SIG-M5 (cell line): ENCODE measurements around the gene TIMM23.
A peak's percentile ranks its signal among the peaks of the same experiment; 100 is the strongest.
"Not testable (repeated sequence)": the region's sequence is repeated elsewhere in the genome, so short reads cannot be mapped to it uniquely, and the experiment has no call there.

Experiments
- DNase-seq: peaks from one replicate; lab custom pipeline; 2025; lab: John Stamatoyannopoulos, UW

Gene TIMM23

DNA sequence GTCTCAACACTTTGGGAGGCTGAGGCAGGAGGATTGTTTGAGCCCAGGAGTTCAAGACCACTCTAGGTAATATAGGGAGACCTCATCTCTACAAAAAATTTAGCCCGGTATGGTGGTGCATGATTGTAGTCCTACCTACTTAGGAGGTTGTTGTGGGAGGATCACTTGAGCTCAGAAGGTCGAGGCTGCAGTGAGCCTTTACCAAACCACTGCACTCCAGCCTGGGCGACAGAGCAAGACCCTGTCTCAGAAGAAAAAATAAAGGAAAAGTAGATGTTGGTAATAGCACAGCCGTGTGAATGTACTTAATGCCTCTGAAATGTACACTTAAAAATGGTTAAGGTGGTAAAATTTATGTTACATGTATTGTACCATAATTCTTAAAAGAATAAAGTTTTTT is 25.3 kb downstream of the TIMM23 start:
- no peak for DNase-seq

DNA sequence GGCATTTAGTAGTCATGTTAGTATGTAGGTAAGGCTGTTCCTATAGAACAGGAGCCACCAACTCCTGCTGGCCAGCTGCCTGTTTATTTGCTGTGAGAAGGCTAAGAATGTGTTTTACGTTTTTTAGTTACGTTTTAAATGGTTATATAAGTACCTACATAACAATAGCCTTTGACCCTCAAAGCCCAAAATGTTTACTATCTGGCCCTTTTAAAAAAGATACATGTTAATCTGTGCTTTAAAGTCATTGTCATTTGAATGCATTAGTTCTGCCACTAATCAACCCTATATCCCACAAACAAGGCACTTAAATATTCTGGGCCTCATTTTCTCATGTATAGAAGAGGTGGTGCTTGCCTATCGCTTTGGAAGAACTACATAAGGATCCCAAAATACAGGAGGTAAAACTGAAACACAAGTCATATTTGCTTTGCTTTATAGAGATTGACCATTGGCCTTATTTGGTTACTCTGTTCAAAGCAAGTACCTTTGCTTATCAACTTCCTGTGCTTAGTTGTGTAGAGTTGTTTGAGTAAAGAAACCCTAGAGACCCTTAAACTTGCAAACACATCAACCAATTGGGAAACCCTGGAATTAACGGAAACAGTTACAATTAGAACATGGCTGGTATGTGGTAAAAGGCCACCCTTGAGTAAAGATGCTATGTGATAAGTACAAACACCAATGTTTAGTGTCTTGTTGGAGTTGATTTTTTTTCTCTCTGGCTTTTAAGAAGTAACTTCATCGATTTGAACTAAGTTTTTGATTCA is 25.9 kb downstream of the TIMM23 start:
- DNase-seq: no peak

GRCh38 chr10:45999955-46000354 is 27.7 kb downstream of the TIMM23 start:
- DNase-seq: not testable (repeated sequence)

DNA sequence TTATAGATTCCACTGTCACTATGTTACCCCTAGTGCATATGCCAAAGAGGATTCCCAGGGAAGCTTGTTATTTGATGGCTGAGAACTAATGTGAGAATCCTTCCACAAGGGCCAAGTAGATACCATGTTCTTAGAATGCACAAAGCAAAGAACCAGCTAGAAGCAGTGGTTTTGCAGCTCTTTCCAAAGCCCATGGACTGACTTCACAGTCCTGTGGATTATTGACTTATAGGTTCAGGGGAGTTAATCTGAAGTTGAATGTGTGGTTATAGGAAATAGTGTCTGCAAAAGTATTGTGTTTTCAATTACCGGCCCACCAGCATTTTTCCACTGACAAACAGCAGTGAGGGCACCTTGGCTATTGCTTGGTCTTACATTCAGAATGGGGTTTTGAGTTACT is 28.2 kb downstream of the TIMM23 start:
- DNase-seq: no peak

- DNase-seq: no peak
Measured at GRCh38 chr10:46001187-46001756, 29.0 kb downstream of the TIMM23 start.

GRCh38 chr10:46002189-46002687 is 29.9 kb downstream of the TIMM23 start:
- DNase-seq: not testable (repeated sequence)

GRCh38 chr10:46002916-46003693 is 30.8 kb downstream of the TIMM23 start:
- DNase-seq: no peak

- no peak for DNase-seq
Measured at GRCh38 chr10:46004963-46005362, 32.7 kb downstream of the TIMM23 start.

DNA sequence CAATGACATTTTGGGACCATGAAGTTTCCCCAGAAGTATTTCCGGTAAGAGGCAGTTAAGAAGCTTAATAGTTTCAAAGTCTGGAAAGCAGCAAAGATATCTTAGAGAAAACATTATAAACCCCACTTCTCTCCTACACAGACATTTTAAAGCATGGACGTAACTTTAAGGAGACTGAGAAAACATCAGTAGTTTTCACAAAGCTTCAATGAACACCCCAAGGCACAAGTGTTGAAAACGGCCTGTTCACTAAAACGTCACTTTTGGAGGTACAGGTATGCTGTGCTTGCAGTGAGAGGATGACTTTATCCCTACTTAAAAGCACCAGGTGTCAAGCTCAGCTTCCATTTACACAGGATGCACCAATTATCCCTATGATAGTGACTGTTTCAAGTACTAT is 33.1 kb downstream of the TIMM23 start:
- no peak for DNase-seq

GRCh38 chr10:46006219-46006618 is 33.9 kb downstream of the TIMM23 start:
- DNase-seq: no peak

DNA sequence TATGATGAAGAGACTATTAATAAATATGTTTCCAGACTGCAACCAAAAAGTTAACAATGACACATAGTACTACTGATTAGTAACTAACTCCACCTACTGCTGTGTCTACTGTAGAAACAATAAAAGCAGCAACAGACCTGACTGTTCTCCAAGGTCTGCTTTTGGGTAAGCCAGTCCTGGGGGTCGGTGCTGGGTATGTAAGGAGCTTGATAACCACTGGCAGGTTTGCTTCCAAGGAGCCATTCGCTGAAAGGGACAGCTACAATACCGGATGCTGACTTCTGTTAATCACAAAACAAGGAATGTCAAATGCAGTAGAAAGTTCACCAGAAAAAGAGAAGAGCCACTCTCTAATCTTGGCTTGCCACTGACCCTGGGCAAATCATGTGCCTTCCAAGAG is 40.5 kb downstream of the TIMM23 start:
- DNase-seq: no peak

GRCh38 chr10:46014206-46014605 is 41.9 kb downstream of the TIMM23 start:
- DNase-seq: no peak

DNA sequence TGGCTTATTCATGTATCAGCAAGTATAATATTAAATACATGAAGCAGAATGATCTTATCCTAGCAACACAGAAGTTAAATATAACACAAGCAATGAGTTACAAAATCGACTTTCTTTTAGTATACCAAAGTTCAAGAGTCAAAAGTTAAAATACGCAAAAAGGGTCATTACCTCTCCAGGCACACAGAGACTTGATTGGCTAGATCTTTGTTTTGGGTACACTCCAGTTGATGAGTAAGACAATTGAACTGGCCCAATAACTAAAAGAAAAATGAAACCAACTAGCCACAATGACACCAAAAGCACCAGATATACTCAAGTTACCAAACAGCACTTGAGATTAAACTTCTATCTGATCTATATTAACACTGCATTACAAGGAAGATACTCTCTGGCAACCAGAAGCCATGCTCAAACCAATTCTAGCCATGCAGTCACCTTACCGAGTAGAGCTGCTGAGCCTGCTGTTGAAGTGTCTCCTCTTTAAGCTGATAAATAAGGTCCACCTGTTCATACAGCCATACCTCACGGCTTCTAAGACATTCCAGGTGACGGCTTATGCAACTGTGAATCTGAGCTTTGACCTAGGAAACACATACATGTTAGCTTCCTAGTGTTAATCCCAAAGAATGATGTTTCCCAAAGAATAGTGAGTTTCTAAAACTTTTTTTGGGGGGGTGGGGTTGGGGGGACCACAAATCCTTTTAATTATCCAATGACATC is 42.6 kb downstream of the TIMM23 start:
- DNase-seq: no peak

GRCh38 chr10:46016190-46016589 is 43.9 kb downstream of the TIMM23 start:
- no peak for DNase-seq

- DNase-seq: no peak
Measured at GRCh38 chr10:46016811-46017210, 44.5 kb downstream of the TIMM23 start.

GRCh38 chr10:46017733-46018132 is 45.4 kb downstream of the TIMM23 start:
- DNase-seq: no peak

DNA sequence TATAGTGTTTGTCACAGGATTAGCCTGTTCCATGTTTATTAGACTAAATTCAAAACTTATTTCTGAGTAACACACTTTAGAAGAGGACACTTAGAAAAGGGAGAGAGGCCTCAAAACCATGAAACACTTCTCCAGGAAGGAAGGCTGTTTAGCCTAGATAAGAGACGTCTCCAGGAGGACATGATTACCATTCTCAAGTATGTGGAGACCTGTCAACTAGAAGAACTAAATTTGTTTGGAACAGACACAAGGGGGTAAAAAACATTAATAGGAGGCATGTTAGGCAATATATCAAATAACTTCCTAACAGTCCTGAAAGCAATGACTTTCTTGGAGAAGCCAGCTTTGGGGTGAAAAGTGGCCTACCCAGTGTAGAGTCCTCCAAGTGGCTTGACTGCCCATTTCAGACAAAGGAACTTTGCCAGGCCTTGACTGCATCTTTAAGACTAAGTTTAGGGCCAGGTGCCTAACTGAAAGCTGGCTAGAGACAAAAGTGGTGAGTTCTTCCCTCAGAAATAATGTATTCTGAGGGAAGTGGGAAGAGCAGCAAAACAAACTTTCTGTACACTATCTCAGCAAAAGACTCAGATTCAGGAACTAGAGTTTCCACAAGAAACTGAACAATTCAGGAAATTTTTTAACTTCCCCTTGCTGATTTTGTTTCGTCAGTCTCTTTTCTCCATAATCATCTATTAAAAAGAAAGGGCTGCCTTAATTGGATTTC is 46.3 kb downstream of the TIMM23 start:
- DNase-seq: no peak

- no peak for DNase-seq
Measured at GRCh38 chr10:46019177-46019528, 46.9 kb downstream of the TIMM23 start.

- peak; percentile 6 for DNase-seq
Measured at GRCh38 chr10:46019569-46020343, 47.5 kb downstream of the TIMM23 start.

DNA sequence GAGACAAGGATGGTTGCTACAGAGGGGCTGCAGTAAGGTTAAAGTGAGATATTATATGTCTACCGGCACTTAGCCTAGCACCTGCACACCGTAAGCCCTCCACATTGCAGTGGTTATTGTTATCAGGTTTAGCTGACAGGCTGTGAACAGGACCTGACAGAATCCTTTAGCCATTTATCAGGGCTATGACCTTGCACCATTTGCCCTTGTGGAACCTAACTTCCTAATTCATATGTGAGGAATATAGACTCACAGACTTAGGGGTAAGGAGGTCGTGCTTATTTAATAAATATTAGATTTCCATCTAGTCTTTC is 48.0 kb downstream of the TIMM23 start:
- no peak for DNase-seq
